ENCODE measurements around the gene SLC26A2. TPM values are rescaled to one million over a fixed set of nuclear protein-coding genes. Genes with fewer than 3 reads are reported as not detected.

The SLC26A2 gene
- total RNA-seq (10 to 100 TPM; 14.0 to 16.1 TPM), polyA plus RNA-seq (1 to 10 TPM; 2.8 to 3.3 TPM)
- long read RNA-seq, donor 1, full-length matches to known transcripts, result 4 of 6 reads
- long read RNA-seq, donor 1, partial matches to known transcripts, result 0 of 6 reads
- long read RNA-seq, donor 1, other reads (novel, unspliced or antisense), result 2 of 6 reads
- long read RNA-seq, donor 2, full-length matches to known transcripts, result 9 of 17 reads
- long read RNA-seq, donor 2, partial matches to known transcripts, result 1 of 17 reads
- long read RNA-seq, donor 2, other reads (novel, unspliced or antisense), result 7 of 17 reads

GRCh38 chr5:149960272-149961185 is at the start of gene SLC26A2:
Gene SLC26A2, plus strand, starts transcription at chr5:149960758. Its CDS starts 16,895 bp downstream, at chr5:149977653.
- DNase-seq (peak; percentile 99), ATAC-seq (ENCODE audit: low FRiP score) (peak; percentile 100)
- Histone ChIP-seq H3K36me3 (ENCODE audit: control insufficient read depth in 1 of 2, insufficient read depth in 2 of 2, low read length in 1 of 2) (no peaks in the 10 kb centered on the region), H3K27me3 (ENCODE audit: control insufficient read depth in 1 of 2, insufficient read depth in 2 of 2, low read length in 1 of 2) (no peaks in the 10 kb centered on the region), H3K4me3 (ENCODE audit: low read length in 2 of 2) (peak within 1 kb of the TSS; percentile 45 to 91), H3K4me1 (ENCODE audit: control insufficient read depth in 1 of 2, insufficient read depth in 2 of 2, low read length in 2 of 2) (no peaks in the 10 kb centered on the region), H3K27ac (ENCODE audit: low read depth in 1 of 2, low read length in 2 of 2) (peak within 1 kb of the TSS; percentile 64 to 75), H3K9me3 (ENCODE audit: control insufficient read depth, low read length) (no peaks in the 10 kb centered on the region)
- intact Hi-C loops (cut with DNase I), result loop anchor here (2.0 to 10.0 kb wide), 4 partner anchors 43 to 786 kb away; no protein-coding TSS in a partner anchor
- 0 to 1% methylated on average over 68 to 84 of the region's 84 CpGs for WGBS, 2 donors

GRCh38 chr5:149911031-149911430 is 49.5 kb upstream of the SLC26A2 start:
- no peak for DNase-seq

GRCh38 chr5:149912226-149912871 is 48.2 kb upstream of the SLC26A2 start:
- Histone ChIP-seq H3K27me3 (ENCODE audit: control insufficient read depth in 1 of 2, insufficient read depth in 2 of 2, low read length in 1 of 2) (no peaks in the 10 kb centered on the region), H3K27ac (ENCODE audit: low read depth in 1 of 2, low read length in 2 of 2) (no peak overlapping the region), H3K4me3 (ENCODE audit: low read length in 2 of 2) (no peak overlapping the region), H3K4me1 (ENCODE audit: control insufficient read depth in 1 of 2, insufficient read depth in 2 of 2, low read length in 2 of 2) (peaks cover 0 to 2% of the 10 kb centered on the region in 2 donors), H3K9me3 (ENCODE audit: control insufficient read depth, low read length) (no peaks in the 10 kb centered on the region), H3K36me3 (ENCODE audit: control insufficient read depth in 1 of 2, insufficient read depth in 2 of 2, low read length in 1 of 2) (no peaks in the 10 kb centered on the region)
- 82 to 88% methylated on average over 3 of the region's 3 CpGs for WGBS, 2 donors
- ATAC-seq (ENCODE audit: low FRiP score) (no peak), DNase-seq (no peak)
- intact Hi-C loops (cut with DNase I), result no loop called here

More at GRCh38 chr5:149911031-149911430, 49.5 kb upstream of the SLC26A2 start:
- WGBS, 2 donors, result 98 to 100% methylated on average over 1 of the region's 1 CpG
- no peaks in the 10 kb centered on the region for H3K27me3 ChIP-seq (ENCODE audit: control insufficient read depth in 1 of 2, insufficient read depth in 2 of 2, low read length in 1 of 2)
- intact Hi-C loops (cut with DNase I), result no loop called here
- ATAC-seq (ENCODE audit: low FRiP score), result no peak
- no peak overlapping the region for H3K27ac ChIP-seq (ENCODE audit: low read depth in 1 of 2, low read length in 2 of 2)
- H3K4me1 ChIP-seq (ENCODE audit: control insufficient read depth in 1 of 2, insufficient read depth in 2 of 2, low read length in 2 of 2), result peaks cover 0 to 2% of the 10 kb centered on the region in 2 donors
- H3K36me3 ChIP-seq (ENCODE audit: control insufficient read depth in 1 of 2, insufficient read depth in 2 of 2, low read length in 1 of 2), result no peaks in the 10 kb centered on the region
- H3K4me3 ChIP-seq (ENCODE audit: low read length in 2 of 2), result no peak overlapping the region
- no peaks in the 10 kb centered on the region for H3K9me3 ChIP-seq (ENCODE audit: control insufficient read depth, low read length)

GRCh38 chr5:149913436-149914419 is 46.8 kb upstream of the SLC26A2 start:
- no peaks in the 10 kb centered on the region for H3K27me3 ChIP-seq (ENCODE audit: control insufficient read depth in 1 of 2, insufficient read depth in 2 of 2, low read length in 1 of 2)
- no peak for ATAC-seq (ENCODE audit: low FRiP score)
- peaks cover 4 to 7% of the 10 kb centered on the region in 2 donors for H3K4me1 ChIP-seq (ENCODE audit: control insufficient read depth in 1 of 2, insufficient read depth in 2 of 2, low read length in 2 of 2)
- intact Hi-C loops (cut with DNase I), result no loop called here
- no peak overlapping the region for H3K4me3 ChIP-seq (ENCODE audit: low read length in 2 of 2)
- no peak overlapping the region for H3K27ac ChIP-seq (ENCODE audit: low read depth in 1 of 2, low read length in 2 of 2)
- H3K36me3 ChIP-seq (ENCODE audit: control insufficient read depth in 1 of 2, insufficient read depth in 2 of 2, low read length in 1 of 2), result no peaks in the 10 kb centered on the region
- 79 to 82% methylated on average over 7 of the region's 7 CpGs for WGBS, 2 donors
- no peaks in the 10 kb centered on the region for H3K9me3 ChIP-seq (ENCODE audit: control insufficient read depth, low read length)
- DNase-seq, result no peak

GRCh38 chr5:149915392-149916260 is 44.9 kb upstream of the SLC26A2 start:
- ATAC-seq (ENCODE audit: low FRiP score), result no peak
- Histone ChIP-seq H3K9me3 (ENCODE audit: control insufficient read depth, low read length) (no peaks in the 10 kb centered on the region), H3K4me3 (ENCODE audit: low read length in 2 of 2) (no peak overlapping the region), H3K27ac (ENCODE audit: low read depth in 1 of 2, low read length in 2 of 2) (peak overlapping the region in 1 of 2 donors; percentile 67), H3K27me3 (ENCODE audit: control insufficient read depth in 1 of 2, insufficient read depth in 2 of 2, low read length in 1 of 2) (no peaks in the 10 kb centered on the region), H3K4me1 (ENCODE audit: control insufficient read depth in 1 of 2, insufficient read depth in 2 of 2, low read length in 2 of 2) (peaks cover 7% of the 10 kb centered on the region in 2 donors), H3K36me3 (ENCODE audit: control insufficient read depth in 1 of 2, insufficient read depth in 2 of 2, low read length in 1 of 2) (no peaks in the 10 kb centered on the region)
- intact Hi-C loops (cut with DNase I), result loop anchor here (5.0 kb wide), 2 partner anchors 42 to 47 kb away; partner anchors contain the start of gene SLC26A2 (in 1 of the 2)
- WGBS, 2 donors, result 64 to 65% methylated on average over 7 of the region's 7 CpGs
- no peak for DNase-seq

GRCh38 chr5:149916334-149917072 is 44.1 kb upstream of the SLC26A2 start:
- WGBS, 2 donors, result 54 to 55% methylated on average over 7 of the region's 7 CpGs
- intact Hi-C loops (cut with DNase I), result loop anchor here (5.0 kb wide), 2 partner anchors 41 to 46 kb away; partner anchors contain the start of gene SLC26A2 (in 1 of the 2)
- H3K9me3 ChIP-seq (ENCODE audit: control insufficient read depth, low read length), result no peaks in the 10 kb centered on the region
- H3K27me3 ChIP-seq (ENCODE audit: control insufficient read depth in 1 of 2, insufficient read depth in 2 of 2, low read length in 1 of 2), result no peaks in the 10 kb centered on the region
- H3K36me3 ChIP-seq (ENCODE audit: control insufficient read depth in 1 of 2, insufficient read depth in 2 of 2, low read length in 1 of 2), result no peaks in the 10 kb centered on the region
- H3K4me3 ChIP-seq (ENCODE audit: low read length in 2 of 2), result no peak overlapping the region
- peak overlapping the region; percentile 60 to 75 for H3K27ac ChIP-seq (ENCODE audit: low read depth in 1 of 2, low read length in 2 of 2)
- no peak for DNase-seq
- H3K4me1 ChIP-seq (ENCODE audit: control insufficient read depth in 1 of 2, insufficient read depth in 2 of 2, low read length in 2 of 2), result peaks cover 7% of the 10 kb centered on the region in 2 donors
- no peak for ATAC-seq (ENCODE audit: low FRiP score)

Measured in aorta (tissue), 5 donors.